HG02759 (cell line): ENCODE results near the gene TUBA3C.

Experiments
- ATAC-seq: cut with Tn5 transposase; IDR thresholded peaks from one replicate; pipeline ENCODE4 v1.9.1; 2021; ENCODE audit warnings: mild to moderate bottlenecking, moderate library complexity; ENCODE audit not compliant: unreplicated experiment

TUBA3C gene

GRCh38 chr13:19169496-19169895, 12.1 kb downstream of the TUBA3C start:
- ATAC-seq = no peak

- ATAC-seq = no peak
Observed at GRCh38 chr13:19161308-19161707, 20.3 kb downstream of the TUBA3C start.

- no peak for ATAC-seq
Observed at GRCh38 chr13:19159761-19160420, 21.7 kb downstream of the TUBA3C start.

GRCh38 chr13:19159181-19159580, 22.4 kb downstream of the TUBA3C start:
- no peak for ATAC-seq

GRCh38 chr13:19158526-19159174, 23.0 kb downstream of the TUBA3C start:
- no peak for ATAC-seq

- no peak for ATAC-seq
Observed at GRCh38 chr13:19158006-19158405, 23.6 kb downstream of the TUBA3C start.

- ATAC-seq = no peak
Observed at GRCh38 chr13:19157461-19157860, 24.2 kb downstream of the TUBA3C start.

- ATAC-seq = no peak
Observed at GRCh38 chr13:19156013-19156825, 25.4 kb downstream of the TUBA3C start.

GRCh38 chr13:19155321-19155861, 26.2 kb downstream of the TUBA3C start:
- ATAC-seq = no peak

GRCh38 chr13:19154843-19155242, 26.8 kb downstream of the TUBA3C start:
- no peak for ATAC-seq

GRCh38 chr13:19153782-19154450, 27.7 kb downstream of the TUBA3C start:
- no peak for ATAC-seq

- ATAC-seq = no peak
Observed at GRCh38 chr13:19152403-19152802, 29.2 kb downstream of the TUBA3C start.

- ATAC-seq = no peak
Observed at GRCh38 chr13:19151581-19152263, 29.9 kb downstream of the TUBA3C start.

- no peak for ATAC-seq
Observed at GRCh38 chr13:19150712-19151228, 30.9 kb downstream of the TUBA3C start.

GRCh38 chr13:19150226-19150625, 31.4 kb downstream of the TUBA3C start:
- ATAC-seq = no peak

GRCh38 chr13:19148561-19148960, 33.1 kb downstream of the TUBA3C start:
- no peak for ATAC-seq
